NT2/D1 (cell line): ENCODE data around the gene FBH1.

Experiments used
- YY1 ChIP-seq: IDR thresholded peaks from 2 replicates; pipeline ENCODE4 v1.6.1; 2011; ENCODE audit not compliant: insufficient read length, insufficient read depth
- ZNF274 ChIP-seq: IDR thresholded peaks from 2 replicates; pipeline ENCODE4 v1.6.1; 2011; ENCODE audit warnings: mild to moderate bottlenecking, low read depth, low read length

GRCh38 chr10:5841965-5842364 lies 48.1 kb upstream of the FBH1 start:
- TF ChIP-seq ZNF274, result no peak
- TF ChIP-seq YY1, result no peak
